Liver (tissue), 3 donors: ENCODE results near the gene BORCS8.

Experiments used
- CTCF ChIP-seq: fragments of 150-350 bp; IDR thresholded peaks from 2 replicates; pipeline ENCODE4 v1.5.1; 2017; ENCODE audit warnings: improper control_type of control experiment, low read depth, low read length; ENCODE audit not compliant: missing input control
- FOXA1 ChIP-seq: IDR thresholded peaks from 2 replicates; pipeline ENCODE4 v1.6.1; 2016; ENCODE audit warnings: antibody characterized with exemption
- GABPA ChIP-seq, 2 donors: IDR thresholded peaks in 1 of 2; conservative IDR thresholded peaks in 1 of 2; 2 replicates each; pipeline ENCODE4 v1.6.1; 2016; ENCODE audit warnings: antibody characterized with exemption in 2 of 2, mild to moderate bottlenecking in 1 of 2, moderate library complexity in 1 of 2
- JUND ChIP-seq, 2 donors: IDR thresholded peaks; 2 replicates each; pipeline ENCODE4 v1.6.1; 2016; ENCODE audit warnings: antibody characterized with exemption in 2 of 2
- MAX ChIP-seq: IDR thresholded peaks from 2 replicates; pipeline ENCODE4 v1.6.1; 2016; ENCODE audit warnings: antibody characterized with exemption
- REST ChIP-seq: IDR thresholded peaks from 2 replicates; pipeline ENCODE4 v1.6.1; 2016; ENCODE audit warnings: antibody characterized with exemption, mild to moderate bottlenecking
- SP1 ChIP-seq: IDR thresholded peaks from 2 replicates; pipeline ENCODE4 v1.6.1; 2018; ENCODE audit warnings: antibody characterized with exemption, mild to moderate bottlenecking
- TAF1 ChIP-seq: conservative IDR thresholded peaks from 2 replicates; pipeline ENCODE4 v1.6.1; 2016; ENCODE audit warnings: antibody characterized with exemption, mild to moderate bottlenecking
- YY1 ChIP-seq: IDR thresholded peaks from 2 replicates; pipeline ENCODE4 v1.6.1; 2016; ENCODE audit warnings: antibody characterized with exemption, mild to moderate bottlenecking
- donor health status: healthy.
- donor health status: healthy.

GRCh38 chr19:19167612-19168011 is 24.3 kb downstream of the BORCS8 start:
- TF ChIP-seq YY1 (no peak), CTCF (no peak), MAX (no peak), GABPA (IDR thresholded peaks at IDR 0.05 in 1 of 2, conservative IDR thresholded peaks at IDR 0.05 in 1 of 2) (no peak), TAF1 (no peak), FOXA1 (no peak), SP1 (no peak), REST (no peak), JUND (IDR thresholded peaks at IDR 0.05) (no peak)
